Colonic mucosa (tissue), 4 donors: Measurements from ENCODE around the gene AHI1. TPM values are rescaled to one million over a fixed set of nuclear protein-coding genes. Genes with fewer than 3 reads are reported as not detected.
A peak's percentile ranks its signal among the peaks of the same experiment; 100 is the strongest.

Experiments
- DNase-seq: peaks from one replicate; pipeline ENCODE4 v3.0.0-alpha.2; 2020
- H3K27ac ChIP-seq: fragments of 200-600 bp; one replicate; pipeline ENCODE4 v1.8.0; 2021
- H3K27me3 ChIP-seq: fragments of 200-600 bp; one replicate; pipeline ENCODE4 v1.8.0; 2021
- H3K36me3 ChIP-seq: fragments of 200-600 bp; one replicate; pipeline ENCODE4 v1.8.0; 2021
- H3K4me1 ChIP-seq: fragments of 200-600 bp; one replicate; pipeline ENCODE4 v1.8.0; 2021; ENCODE audit warnings: mild to moderate bottlenecking
- H3K4me3 ChIP-seq: fragments of 200-600 bp; one replicate; pipeline ENCODE4 v1.8.0; 2021
- H3K9ac ChIP-seq, 2 donors: one replicate each; pipeline ENCODE4 v1.7.0; 2013; ENCODE audit warnings: control low read depth in 2 of 2, low read depth in 2 of 2, low read length in 2 of 2
- H3K9me3 ChIP-seq: fragments of 200-600 bp; one replicate; pipeline ENCODE4 v1.8.0; 2021
- intact Hi-C: fragments of 100-400 bp; cut with DNase I; formaldehyde crosslinking; loops from one replicate; pipeline ENCODE4 v1.14.1; 2022
- total RNA-seq, 2 donors: library from RNA; stranded (reverse); fragmentation: NEBNext Ultra II Directional in 1 of 2; extraction: Animal tissue kit (Norgen Biotek cat#: 25700) in 1 of 2; gene quantifications; one replicate each; pipeline ENCODE4 v1.2.1, GENCODE V29; 2021
- TF ChIP-seq, protein P1 (sequence below): fragments of 200-600 bp; IDR thresholded peaks from one replicate; pipeline ENCODE4 v1.8.0; 2022; ENCODE audit warnings: antibody characterized with exemption, mild to moderate bottlenecking
- donor health status: healthy.
- donor health status: DM: no; HTN: no; CAD: no.
- donor health status: DM: no; HTN: no; CAD: no.

The AHI1 gene
- total RNA-seq, 2 donors from 2014 or later: 21.0 to 25.5 TPM

DNA sequence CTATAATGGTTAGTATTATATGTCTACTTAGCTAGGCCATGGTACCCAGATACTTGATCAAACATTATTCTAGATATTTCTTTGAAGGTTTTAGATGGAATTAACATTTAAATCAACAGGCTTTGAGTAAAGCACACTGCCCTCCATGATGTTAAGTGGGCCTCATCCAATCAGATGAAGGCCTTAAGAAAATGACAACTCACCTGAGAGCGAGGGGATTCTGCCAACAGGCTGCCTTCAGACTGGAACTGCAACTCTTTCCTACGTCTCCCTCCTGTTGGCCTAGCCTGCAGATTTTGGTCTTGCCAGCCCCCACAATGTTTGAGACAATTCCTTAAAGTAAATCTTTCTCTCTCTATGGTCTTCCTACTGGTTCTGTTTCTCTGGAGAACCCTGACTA, 137.3 kb downstream of the AHI1 start:
- no peaks in the 10 kb centered on the region for H3K9me3 ChIP-seq

DNA sequence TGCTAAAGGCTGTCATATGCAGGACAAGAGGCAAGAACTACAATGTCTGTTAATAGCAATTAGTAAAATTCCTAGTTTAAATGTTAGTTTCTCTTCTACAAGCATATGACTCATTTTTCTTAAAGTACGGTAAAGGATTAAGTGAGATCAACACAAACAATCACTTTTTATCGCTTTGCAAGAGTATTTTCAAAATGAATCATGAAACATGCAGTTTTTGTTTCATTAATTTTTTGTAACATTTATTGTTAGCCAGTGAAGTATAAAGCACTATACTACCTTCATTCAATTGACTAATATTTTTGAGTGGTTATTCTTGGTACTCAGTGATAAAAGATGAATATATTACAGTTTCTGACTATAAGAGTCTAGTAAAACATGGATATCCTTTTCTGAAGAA, 138.6 kb downstream of the AHI1 start:
- intact Hi-C loops: no loop called here
- no peak overlapping the region for H3K9ac ChIP-seq

More for the DNA sequence above, 137.3 kb downstream of the AHI1 start:
- H3K36me3 ChIP-seq: no peaks in the 10 kb centered on the region
- intact Hi-C loops: no loop called here
- H3K4me1 ChIP-seq: no peaks in the 10 kb centered on the region
- no peak overlapping the region for H3K4me3 ChIP-seq
- no peak for DNase-seq
- H3K27me3 ChIP-seq: no peaks in the 10 kb centered on the region
- H3K9ac ChIP-seq: no peak overlapping the region
- H3K27ac ChIP-seq: no peak overlapping the region
- TF ChIP-seq, protein P1, sequence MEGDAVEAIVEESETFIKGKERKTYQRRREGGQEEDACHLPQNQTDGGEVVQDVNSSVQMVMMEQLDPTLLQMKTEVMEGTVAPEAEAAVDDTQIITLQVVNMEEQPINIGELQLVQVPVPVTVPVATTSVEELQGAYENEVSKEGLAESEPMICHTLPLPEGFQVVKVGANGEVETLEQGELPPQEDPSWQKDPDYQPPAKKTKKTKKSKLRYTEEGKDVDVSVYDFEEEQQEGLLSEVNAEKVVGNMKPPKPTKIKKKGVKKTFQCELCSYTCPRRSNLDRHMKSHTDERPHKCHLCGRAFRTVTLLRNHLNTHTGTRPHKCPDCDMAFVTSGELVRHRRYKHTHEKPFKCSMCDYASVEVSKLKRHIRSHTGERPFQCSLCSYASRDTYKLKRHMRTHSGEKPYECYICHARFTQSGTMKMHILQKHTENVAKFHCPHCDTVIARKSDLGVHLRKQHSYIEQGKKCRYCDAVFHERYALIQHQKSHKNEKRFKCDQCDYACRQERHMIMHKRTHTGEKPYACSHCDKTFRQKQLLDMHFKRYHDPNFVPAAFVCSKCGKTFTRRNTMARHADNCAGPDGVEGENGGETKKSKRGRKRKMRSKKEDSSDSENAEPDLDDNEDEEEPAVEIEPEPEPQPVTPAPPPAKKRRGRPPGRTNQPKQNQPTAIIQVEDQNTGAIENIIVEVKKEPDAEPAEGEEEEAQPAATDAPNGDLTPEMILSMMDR: no peak

DNA sequence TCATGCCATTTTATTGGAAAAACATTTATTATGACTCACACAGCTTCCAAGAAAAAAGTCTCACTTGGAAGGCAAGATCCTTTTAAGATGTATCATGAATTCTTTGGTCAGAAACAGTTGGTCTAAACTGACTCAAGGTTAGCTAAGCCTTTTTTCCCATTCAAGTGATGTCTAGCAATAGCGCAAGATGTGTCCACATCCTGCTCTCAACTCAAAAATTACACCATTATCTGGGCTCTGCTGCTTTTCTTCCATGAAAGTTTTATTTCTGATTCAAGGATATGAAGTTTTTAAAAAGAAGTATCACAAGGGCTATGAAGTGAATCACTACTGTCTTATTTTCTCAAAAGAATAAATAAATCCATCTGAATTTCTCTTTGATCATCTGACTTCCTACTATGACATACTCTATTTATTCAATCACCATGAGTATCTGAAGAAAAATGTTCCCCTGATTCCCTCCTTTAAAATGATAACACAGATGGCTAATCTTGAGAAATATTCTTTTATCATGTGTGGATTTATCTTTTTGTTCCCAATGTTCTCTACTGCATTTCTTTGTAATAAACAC, 139.2 kb downstream of the AHI1 start:
- no peak overlapping the region for H3K9ac ChIP-seq
- no peak overlapping the region for H3K27ac ChIP-seq
- no peaks in the 10 kb centered on the region for H3K4me1 ChIP-seq
- DNase-seq: no peak
- H3K9me3 ChIP-seq: no peaks in the 10 kb centered on the region
- TF ChIP-seq, protein P1: no peak
- no peaks in the 10 kb centered on the region for H3K36me3 ChIP-seq
- H3K4me3 ChIP-seq: no peak overlapping the region
- no peaks in the 10 kb centered on the region for H3K27me3 ChIP-seq
- intact Hi-C loops: no loop called here

More for the DNA sequence above, 138.6 kb downstream of the AHI1 start:
- Histone ChIP-seq H3K27ac (no peak overlapping the region), H3K9me3 (no peaks in the 10 kb centered on the region), H3K27me3 (no peaks in the 10 kb centered on the region), H3K4me1 (no peaks in the 10 kb centered on the region), H3K36me3 (no peaks in the 10 kb centered on the region), H3K4me3 (no peak overlapping the region)
- no peak for DNase-seq
- TF ChIP-seq, protein P1: no peak

DNA sequence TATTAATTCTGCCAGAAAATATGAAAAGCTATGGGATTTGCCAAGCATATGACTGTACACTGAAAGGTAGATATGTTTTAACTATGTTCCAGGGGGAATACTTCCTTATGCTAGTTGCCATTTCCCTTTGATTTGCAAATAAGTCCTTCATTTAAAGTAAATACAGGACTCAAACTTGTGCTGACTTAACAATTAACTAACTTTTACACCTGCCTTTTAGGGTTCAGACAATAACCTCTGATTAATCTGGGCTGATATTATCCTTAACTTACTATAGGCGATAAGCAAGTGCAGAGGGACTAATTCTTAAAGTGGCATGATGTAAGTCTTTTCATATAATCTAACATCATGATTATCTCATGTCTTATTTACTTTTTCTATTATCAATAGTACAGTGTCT, 143.1 kb downstream of the AHI1 start:
- intact Hi-C loops: no loop called here
- Histone ChIP-seq H3K9me3 (no peaks in the 10 kb centered on the region), H3K36me3 (no peaks in the 10 kb centered on the region), H3K4me3 (no peak overlapping the region), H3K4me1 (no peaks in the 10 kb centered on the region), H3K27ac (peak overlapping the region; percentile 67), H3K27me3 (no peaks in the 10 kb centered on the region), H3K9ac (peak overlapping the region in 1 of 2 donors; percentile 9)
- TF ChIP-seq, protein P1: no peak
- no peak for DNase-seq

DNA sequence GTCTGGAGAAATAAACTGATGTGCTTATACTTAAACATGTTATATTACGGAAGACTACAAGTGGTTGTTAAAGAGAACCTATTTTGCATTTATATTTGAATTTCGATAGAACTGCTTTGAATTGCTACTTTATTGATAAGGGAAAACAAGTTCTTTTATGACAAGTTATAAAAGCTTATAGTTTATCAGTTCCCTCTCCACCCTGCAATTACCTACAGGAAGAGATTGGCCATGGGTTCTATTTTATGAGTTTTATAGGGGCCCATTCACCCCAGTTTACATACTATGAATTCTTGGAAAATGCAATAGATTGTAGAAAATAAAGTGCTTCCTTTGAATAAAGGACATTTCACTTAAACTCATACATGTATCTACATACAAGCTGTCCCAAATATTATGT, 144.4 kb downstream of the AHI1 start:
- Histone ChIP-seq H3K27me3 (no peaks in the 10 kb centered on the region), H3K9ac (no peak overlapping the region), H3K9me3 (no peaks in the 10 kb centered on the region), H3K36me3 (no peaks in the 10 kb centered on the region), H3K4me1 (no peaks in the 10 kb centered on the region), H3K4me3 (no peak overlapping the region), H3K27ac (peak overlapping the region; percentile 67)
- no peak for DNase-seq
- TF ChIP-seq, protein P1: no peak
- intact Hi-C loops: no loop called here
